Neural progenitor cell (in vitro differentiated cells): ENCODE results near the gene ASIC3. TPM values are rescaled to one million over a fixed set of nuclear protein-coding genes. Genes with fewer than 3 reads are reported as not detected.

Experiments
- DNase-seq: peaks from one replicate; pipeline ENCODE4 v3.0.0-alpha.2; 2016; ENCODE audit warnings: low spot score
- H2AFZ ChIP-seq: fragments of 200-600 bp; sonication (generic); replicated peaks from 2 replicates; pipeline ENCODE4 v1.6.1; 2016; ENCODE audit warnings: antibody characterized with exemption
- H3F3A ChIP-seq: fragments of 200-600 bp; sonication (generic); 2 replicates; pipeline ENCODE4 v1.6.1; 2016; ENCODE audit warnings: antibody characterized with exemption, low read depth
- H3K27ac ChIP-seq: fragments of 200-600 bp; sonication (generic); 2 replicates; pipeline ENCODE4 v1.5.1; 2016; ENCODE audit warnings: mild to moderate bottlenecking
- H3K27me3 ChIP-seq: fragments of 200-600 bp; sonication (generic); 2 replicates; pipeline ENCODE4 v1.6.1; 2016; ENCODE audit warnings: mild to moderate bottlenecking, moderate library complexity
- H3K36me3 ChIP-seq: fragments of 200-600 bp; sonication (generic); 2 replicates; pipeline ENCODE4 v1.5.1; 2016
- H3K4me1 ChIP-seq: fragments of 200-600 bp; sonication (generic); 2 replicates; pipeline ENCODE4 v1.6.1; 2016; ENCODE audit warnings: mixed run types
- H3K4me2 ChIP-seq: fragments of 200-600 bp; sonication (generic); 2 replicates; pipeline ENCODE4 v1.6.1; 2016
- H3K4me3 ChIP-seq: fragments of 200-600 bp; sonication (generic); 2 replicates; pipeline ENCODE4 v1.5.1; 2016
- H3K79me2 ChIP-seq: fragments of 200-600 bp; sonication (generic); 2 replicates; pipeline ENCODE4 v1.6.1; 2016; ENCODE audit warnings: low read depth
- H3K9ac ChIP-seq: fragments of 200-600 bp; sonication (generic); 2 replicates; pipeline ENCODE4 v1.6.1; 2016
- H3K9me3 ChIP-seq: fragments of 200-600 bp; sonication (generic); 2 replicates; pipeline ENCODE4 v1.5.1; 2016; ENCODE audit warnings: low read depth
- H4K20me1 ChIP-seq: fragments of 200-600 bp; sonication (generic); 2 replicates; pipeline ENCODE4 v1.6.1; 2016; ENCODE audit warnings: low read depth
- H3K27ac Mint-ChIP-seq: 3 replicates; pipeline ENCODE4 v1.8.0; 2021; ENCODE audit warnings: mixed read lengths
- H3K27me3 Mint-ChIP-seq: 2 replicates; pipeline ENCODE4 v1.8.0; 2022; ENCODE audit warnings: low read depth, mild to moderate bottlenecking, inconsistent platforms, moderate library complexity, mixed read lengths; ENCODE audit not compliant: insufficient read depth
- H3K36me3 Mint-ChIP-seq: 3 replicates; pipeline ENCODE4 v1.8.0; 2021; ENCODE audit warnings: mixed read lengths
- H3K4me1 Mint-ChIP-seq: 3 replicates; pipeline ENCODE4 v1.8.0; 2021; ENCODE audit warnings: mixed read lengths
- H3K4me3 Mint-ChIP-seq: 3 replicates; pipeline ENCODE4 v1.8.0; 2021; ENCODE audit warnings: mild to moderate bottlenecking, moderate library complexity, mixed read lengths
- H3K9me3 Mint-ChIP-seq: 3 replicates; pipeline ENCODE4 v1.8.0; 2020; ENCODE audit warnings: mixed read lengths
- CTCF ChIP-seq: fragments of 200-600 bp; sonication (generic); IDR thresholded peaks from 2 replicates; pipeline ENCODE4 v1.5.1; 2017; ENCODE audit warnings: antibody characterized with exemption, mild to moderate bottlenecking
- EZH2 ChIP-seq: fragments of 200-600 bp; sonication (generic); IDR thresholded peaks from 2 replicates; pipeline ENCODE4 v1.6.1; 2017; ENCODE audit warnings: antibody characterized with exemption, mild to moderate bottlenecking, moderate library complexity
- EZH2phosphoT487 ChIP-seq: fragments of 200-600 bp; sonication (generic); IDR thresholded peaks from 2 replicates; pipeline ENCODE4 v1.6.1; 2017; ENCODE audit warnings: antibody characterized with exemption
- total RNA-seq: library from RNA; depleted of rRNA; stranded (reverse); fragments of >200 nt; gene quantifications from 2 replicates; pipeline ENCODE4 v1.2.3, GENCODE V29; 2015; ENCODE audit warnings: low replicate concordance

Gene ASIC3
- total RNA-seq, 1 donor from 2014 or later: not detected

GRCh38 chr7:151008143-151008510 is 40.2 kb upstream of the ASIC3 start:
- no peak for DNase-seq
- no peaks in the 10 kb centered on the region for H3K79me2 ChIP-seq
- TF ChIP-seq CTCF (no peak), EZH2phosphoT487 (no peak), EZH2 (no peak)
- no peak overlapping the region for H3K27ac ChIP-seq
- no peaks in the 10 kb centered on the region for H3K9me3 ChIP-seq
- peaks cover 13% of the 10 kb centered on the region for H3K27me3 Mint-ChIP-seq
- peak overlapping the region; percentile 68 for H3K4me3 Mint-ChIP-seq
- peaks cover 38% of the 10 kb centered on the region for H3K4me1 ChIP-seq
- no peaks in the 10 kb centered on the region for H3K36me3 ChIP-seq
- peaks cover 4% of the 10 kb centered on the region for H3K36me3 Mint-ChIP-seq
- no peak overlapping the region for H3K9ac ChIP-seq
- peaks cover 32% of the 10 kb centered on the region for H3F3A ChIP-seq
- no peaks in the 10 kb centered on the region for H4K20me1 ChIP-seq
- peaks cover 8% of the 10 kb centered on the region for H3K27me3 ChIP-seq
- peak overlapping the region; percentile 70 for H3K27ac Mint-ChIP-seq
- peak overlapping the region; percentile 54 for H3K4me2 ChIP-seq
- H2AFZ ChIP-seq: no peak overlapping the region
- H3K4me3 ChIP-seq: no peak overlapping the region
- H3K9me3 Mint-ChIP-seq: peaks cover 1% of the 10 kb centered on the region
- H3K4me1 Mint-ChIP-seq: peaks cover 44% of the 10 kb centered on the region

GRCh38 chr7:151008511-151009323 is 39.6 kb upstream of the ASIC3 start:
- Mint-ChIP-seq H3K27ac (peak overlapping the region; percentile 70), H3K9me3 (peaks cover 1% of the 10 kb centered on the region), H3K27me3 (peaks cover 13% of the 10 kb centered on the region), H3K36me3 (peaks cover 4% of the 10 kb centered on the region), H3K4me3 (peak overlapping the region; percentile 68), H3K4me1 (peaks cover 45% of the 10 kb centered on the region)
- H3K4me1 ChIP-seq: peaks cover 42% of the 10 kb centered on the region
- peak overlapping the region; percentile 32 for H3K4me3 ChIP-seq
- no peaks in the 10 kb centered on the region for H4K20me1 ChIP-seq
- peaks cover 35% of the 10 kb centered on the region for H3F3A ChIP-seq
- peak overlapping the region; percentile 54 for H3K4me2 ChIP-seq
- H2AFZ ChIP-seq: peak overlapping the region; percentile 48
- H3K79me2 ChIP-seq: no peaks in the 10 kb centered on the region
- H3K36me3 ChIP-seq: no peaks in the 10 kb centered on the region
- TF ChIP-seq CTCF (peak; percentile 83), EZH2phosphoT487 (no peak)
- DNase-seq: peak; percentile 77
- no peak overlapping the region for H3K9ac ChIP-seq
- no peak overlapping the region for H3K27ac ChIP-seq
- peaks cover 13% of the 10 kb centered on the region for H3K27me3 ChIP-seq
- no peaks in the 10 kb centered on the region for H3K9me3 ChIP-seq

- Histone ChIP-seq H3K9ac (no peak overlapping the region), H3K4me3 (no peak overlapping the region), H4K20me1 (no peaks in the 10 kb centered on the region), H3K27ac (no peak overlapping the region), H3K27me3 (peaks cover 17% of the 10 kb centered on the region), H3K9me3 (no peaks in the 10 kb centered on the region), H3K4me2 (peak overlapping the region; percentile 76), H3K4me1 (peaks cover 42% of the 10 kb centered on the region), H3K79me2 (no peaks in the 10 kb centered on the region), H2AFZ (no peak overlapping the region), H3K36me3 (no peaks in the 10 kb centered on the region), H3F3A (peaks cover 35% of the 10 kb centered on the region)
- H3K4me1 Mint-ChIP-seq: peaks cover 49% of the 10 kb centered on the region
- no peak overlapping the region for H3K27ac Mint-ChIP-seq
- no peak for DNase-seq
- TF ChIP-seq EZH2phosphoT487 (no peak), EZH2 (no peak), CTCF (peak; percentile 12)
- H3K27me3 Mint-ChIP-seq: peaks cover 13% of the 10 kb centered on the region
- H3K9me3 Mint-ChIP-seq: peaks cover 1% of the 10 kb centered on the region
- no peak overlapping the region for H3K4me3 Mint-ChIP-seq
- peaks cover 4% of the 10 kb centered on the region for H3K36me3 Mint-ChIP-seq
Observed at GRCh38 chr7:151009327-151010036, 38.8 kb upstream of the ASIC3 start.
